GM12874 (cell line): ENCODE results near the gene KL.

Experiments used
- CTCF ChIP-seq: IDR thresholded peaks from 2 replicates; pipeline ENCODE4 v1.5.1; 2011; ENCODE audit warnings: low read depth, mild to moderate bottlenecking, control low read depth, low read length, moderate library complexity; ENCODE audit not compliant: insufficient read depth

KL gene

GRCh38 chr13:33006134-33006533 is 10.1 kb upstream of the KL start:
- no peak for TF ChIP-seq CTCF

GRCh38 chr13:33006638-33007037 is 9.6 kb upstream of the KL start:
- no peak for TF ChIP-seq CTCF

GRCh38 chr13:33007237-33007636 is 9.0 kb upstream of the KL start:
- no peak for TF ChIP-seq CTCF

- no peak for TF ChIP-seq CTCF
These were observed 8.3 kb upstream of the KL start for GRCh38 chr13:33007950-33008349.

GRCh38 chr13:33008946-33009722 is 7.1 kb upstream of the KL start:
- no peak for TF ChIP-seq CTCF

- TF ChIP-seq CTCF, result no peak
These were observed 4.3 kb upstream of the KL start for GRCh38 chr13:33011828-33012470.

- TF ChIP-seq CTCF, result no peak
These were observed 1.9 kb upstream of the KL start for GRCh38 chr13:33014291-33014690.
